Thyroid gland (tissue), 4 donors: Measurements from ENCODE around the gene ZSWIM6. TPM values are rescaled to one million over a fixed set of nuclear protein-coding genes. Genes with fewer than 3 reads are reported as not detected.

Source experiments
- DNase-seq, 2 donors: peaks; one replicate each; pipeline ENCODE4 v3.0.0-alpha.2; 2019
- H3K27ac ChIP-seq, 3 donors: fragments of 200-600 bp; sonication (generic); 1 replicate in 2 of 3; 2 replicates in 1 of 3; pipeline ENCODE4 v1.5.1; 2016 to 2019; ENCODE audit warnings: mild to moderate bottlenecking in 1 of 3, moderate library complexity in 1 of 3
- H3K27me3 ChIP-seq: fragments of 200-600 bp; sonication (generic); one replicate; pipeline ENCODE4 v1.5.1; 2019
- H3K36me3 ChIP-seq, 2 donors: fragments of 200-600 bp; sonication (generic); one replicate each; pipeline ENCODE4 v1.5.1; 2016 to 2019
- H3K4me1 ChIP-seq, 2 donors: fragments of 200-600 bp; sonication (generic); one replicate each; pipeline ENCODE4 v1.5.1; 2017 to 2019
- H3K4me3 ChIP-seq, 3 donors: fragments of 200-600 bp; sonication (generic); replicated peaks in 1 of 3; 1 replicate in 2 of 3; 2 replicates in 1 of 3; pipeline ENCODE4 v1.5.1; 2016; ENCODE audit warnings: mild to moderate bottlenecking in 1 of 3
- H3K9me3 ChIP-seq: fragments of 200-600 bp; sonication (generic); one replicate; pipeline ENCODE4 v1.5.1; 2017
- CTCF ChIP-seq, 6 experiments: fragments of 200-600 bp in 3 of 6; fragments of 450-650 bp in 3 of 6; sonication (generic) in 3 of 6; IDR thresholded peaks; one replicate each; pipeline ENCODE4 v1.5.1; 2016 to 2019; ENCODE audit warnings: antibody characterized with exemption in 6 of 6, mild to moderate bottlenecking in 2 of 6, inconsistent platforms in 1 of 6, moderate library complexity in 1 of 6
- POLR2A ChIP-seq, 2 donors: fragments of 450-650 bp; IDR thresholded peaks; one replicate each; pipeline ENCODE4 v1.6.1; 2017; ENCODE audit warnings: antibody characterized with exemption in 2 of 2, mild to moderate bottlenecking in 2 of 2, moderate library complexity in 1 of 2
- WGBS, 2 donors: methylation state at CpG; one replicate each; pipeline ENCODE4 v1.1.5; 2017; 5-methylcytosine and 5-hydroxymethylcytosine counted together
- intact Hi-C: fragments of 100-400 bp; cut with DNase I; formaldehyde crosslinking; loops from one replicate; pipeline ENCODE4 v1.15.1; 2023
- total RNA-seq, 4 donors: library from RNA; depleted of rRNA; stranded (reverse); fragments of >200 nt; gene quantifications; one replicate each; pipeline ENCODE4 v1.2.3, GENCODE V29; 2016

Gene ZSWIM6
- total RNA-seq, 4 donors from 2014 or later: 11.8 to 20.1 (median 14.5) TPM

GRCh38 chr5:61450493-61451279 lies 118.6 kb downstream of the ZSWIM6 start:
- peak; percentile 13 to 38 for DNase-seq
- H3K4me1 ChIP-seq: peaks cover 7 to 9% of the 10 kb centered on the region in 2 donors
- TF ChIP-seq CTCF (IDR thresholded peaks at IDR 0.05) (no peak), POLR2A (IDR thresholded peaks at IDR 0.05) (no peak)
- 58 to 72% methylated on average over 1 of the region's 1 CpG for WGBS, 2 donors
- H3K27me3 ChIP-seq: no peaks in the 10 kb centered on the region
- H3K9me3 ChIP-seq: no peaks in the 10 kb centered on the region
- intact Hi-C loops: no loop called here
- H3K4me3 ChIP-seq: no peak overlapping the region
- H3K27ac ChIP-seq: peak overlapping the region in 1 of 3 donors; percentile 44
- H3K36me3 ChIP-seq: no peaks in the 10 kb centered on the region

GRCh38 chr5:61455179-61456006 lies 123.3 kb downstream of the ZSWIM6 start:
- no peak for DNase-seq
- no peaks in the 10 kb centered on the region for H3K36me3 ChIP-seq
- H3K4me3 ChIP-seq: no peak overlapping the region
- no peak overlapping the region for H3K27ac ChIP-seq
- no peaks in the 10 kb centered on the region for H3K9me3 ChIP-seq
- intact Hi-C loops: no loop called here
- H3K4me1 ChIP-seq: peaks cover 7 to 9% of the 10 kb centered on the region in 2 donors
- H3K27me3 ChIP-seq: no peaks in the 10 kb centered on the region
- WGBS, 2 donors: 91 to 93% methylated on average over 12 of the region's 12 CpGs
- TF ChIP-seq POLR2A (IDR thresholded peaks at IDR 0.05) (no peak), CTCF (IDR thresholded peaks at IDR 0.05) (no peak)

GRCh38 chr5:61460471-61460870 lies 128.4 kb downstream of the ZSWIM6 start:
- no peak for DNase-seq
- H3K4me1 ChIP-seq: peaks cover 9% of the 10 kb centered on the region in 2 donors
- intact Hi-C loops: no loop called here
- H3K4me3 ChIP-seq: no peak overlapping the region
- H3K27me3 ChIP-seq: no peaks in the 10 kb centered on the region
- H3K36me3 ChIP-seq: no peaks in the 10 kb centered on the region
- no peak overlapping the region for H3K27ac ChIP-seq
- TF ChIP-seq POLR2A (IDR thresholded peaks at IDR 0.05): no peak
- TF ChIP-seq CTCF (IDR thresholded peaks at IDR 0.05): no peak
- no peaks in the 10 kb centered on the region for H3K9me3 ChIP-seq
- 91 to 92% methylated on average over 3 of the region's 3 CpGs for WGBS, 2 donors

- Histone ChIP-seq H3K4me3 (no peak overlapping the region), H3K4me1 (peaks cover 9% of the 10 kb centered on the region in 2 donors), H3K9me3 (no peaks in the 10 kb centered on the region), H3K36me3 (no peaks in the 10 kb centered on the region), H3K27ac (no peak overlapping the region), H3K27me3 (no peaks in the 10 kb centered on the region)
- intact Hi-C loops: no loop called here
- DNase-seq: no peak
- TF ChIP-seq POLR2A (IDR thresholded peaks at IDR 0.05) (no peak), CTCF (IDR thresholded peaks at IDR 0.05) (no peak)
- WGBS, 2 donors: 91 to 96% methylated on average over 1 of the region's 1 CpG
These were observed 129.4 kb downstream of the ZSWIM6 start for GRCh38 chr5:61461417-61461816.

GRCh38 chr5:61461926-61462325 lies 129.9 kb downstream of the ZSWIM6 start:
- 88 to 90% methylated on average over 1 of the region's 1 CpG for WGBS, 2 donors
- H3K9me3 ChIP-seq: no peaks in the 10 kb centered on the region
- H3K4me1 ChIP-seq: peaks cover 9% of the 10 kb centered on the region in 2 donors
- H3K27me3 ChIP-seq: no peaks in the 10 kb centered on the region
- intact Hi-C loops: no loop called here
- no peak overlapping the region for H3K27ac ChIP-seq
- DNase-seq: no peak
- no peaks in the 10 kb centered on the region for H3K36me3 ChIP-seq
- no peak overlapping the region for H3K4me3 ChIP-seq
- TF ChIP-seq POLR2A (IDR thresholded peaks at IDR 0.05): no peak
- TF ChIP-seq CTCF (IDR thresholded peaks at IDR 0.05): no peak
